HEK293 (cell line): ENCODE results near the gene IL22RA1.

Experiments
- ELK4 ChIP-seq: IDR thresholded peaks from 2 replicates; pipeline ENCODE4 v1.6.1; 2011; ENCODE audit warnings: mild to moderate bottlenecking, low read depth, low read length, borderline replicate concordance
- FEZF1 ChIP-seq: fragments of 450-650 bp; formaldehyde crosslinking; IDR thresholded peaks from 2 replicates; pipeline ENCODE4 v1.5.1; 2016; ENCODE audit warnings: missing biosample characterization, missing genetic modification characterization
- IKZF3 ChIP-seq: fragments of 450-650 bp; IDR thresholded peaks from 2 replicates; pipeline ENCODE4 v1.5.0; 2018; ENCODE audit warnings: missing biosample characterization, mild to moderate bottlenecking, missing genetic modification characterization, moderate library complexity
- INSM2 ChIP-seq: fragments of 450-650 bp; formaldehyde crosslinking; IDR thresholded peaks from 2 replicates; pipeline ENCODE4 v1.5.1; 2016; ENCODE audit warnings: missing biosample characterization, missing genetic modification characterization
- KLF1 ChIP-seq: fragments of 450-650 bp; formaldehyde crosslinking; IDR thresholded peaks from 2 replicates; pipeline ENCODE4 v1.5.1; 2016; ENCODE audit warnings: missing biosample characterization, missing genetic modification characterization
- KLF10 ChIP-seq: fragments of 450-650 bp; IDR thresholded peaks from 2 replicates; pipeline ENCODE4 v1.5.1; 2018; ENCODE audit warnings: missing biosample characterization, mild to moderate bottlenecking, missing genetic modification characterization
- SETDB1 ChIP-seq: IDR thresholded peaks from one replicate; pipeline ENCODE4 v1.6.1; 2017; ENCODE audit warnings: mild to moderate bottlenecking, low read length, moderate library complexity, mixed read lengths; ENCODE audit not compliant: insufficient read length
- SP7 ChIP-seq: fragments of 450-650 bp; formaldehyde crosslinking; IDR thresholded peaks from 2 replicates; pipeline ENCODE4 v1.5.1; 2016; ENCODE audit warnings: missing biosample characterization, missing genetic modification characterization
- TRIM28 ChIP-seq: IDR thresholded peaks from 2 replicates; pipeline ENCODE4 v1.6.1; 2011; ENCODE audit warnings: low read length, control low read depth, borderline replicate concordance
- YY2 ChIP-seq: fragments of 450-650 bp; formaldehyde crosslinking; IDR thresholded peaks from 2 replicates; pipeline ENCODE4 v1.5.1; 2016; ENCODE audit warnings: missing biosample characterization, missing genetic modification characterization
- ZBTB20 ChIP-seq: fragments of 450-650 bp; formaldehyde crosslinking; IDR thresholded peaks from 2 replicates; pipeline ENCODE4 v1.5.1; 2016; ENCODE audit warnings: missing biosample characterization, missing genetic modification characterization
- ZNF146 ChIP-seq: fragments of 450-650 bp; formaldehyde crosslinking; IDR thresholded peaks from 2 replicates; pipeline ENCODE4 v1.5.1; 2016; ENCODE audit warnings: missing biosample characterization, missing genetic modification characterization
- ZNF202 ChIP-seq: fragments of 450-650 bp; formaldehyde crosslinking; IDR thresholded peaks from 2 replicates; pipeline ENCODE4 v1.5.1; 2016; ENCODE audit warnings: missing biosample characterization, missing genetic modification characterization, borderline replicate concordance
- ZNF23 ChIP-seq: fragments of 450-650 bp; formaldehyde crosslinking; IDR thresholded peaks from 2 replicates; pipeline ENCODE4 v1.5.1; 2016; ENCODE audit warnings: missing biosample characterization, missing genetic modification characterization, borderline replicate concordance
- ZNF266 ChIP-seq: fragments of 450-650 bp; formaldehyde crosslinking; IDR thresholded peaks from 2 replicates; pipeline ENCODE4 v1.5.1; 2016; ENCODE audit warnings: missing biosample characterization, missing genetic modification characterization, low read depth
- ZNF311 ChIP-seq: fragments of 450-650 bp; formaldehyde crosslinking; IDR thresholded peaks from 2 replicates; pipeline ENCODE4 v1.5.1; 2017; ENCODE audit warnings: missing biosample characterization, missing genetic modification characterization, borderline replicate concordance
- ZNF398 ChIP-seq: fragments of 450-650 bp; formaldehyde crosslinking; IDR thresholded peaks from 2 replicates; pipeline ENCODE4 v1.5.1; 2017; ENCODE audit warnings: missing biosample characterization, missing genetic modification characterization
- ZNF404 ChIP-seq: fragments of 450-650 bp; formaldehyde crosslinking; IDR thresholded peaks from 2 replicates; pipeline ENCODE4 v1.5.1; 2017; ENCODE audit warnings: missing biosample characterization, missing genetic modification characterization
- ZNF449 ChIP-seq: fragments of 450-650 bp; formaldehyde crosslinking; IDR thresholded peaks from 2 replicates; pipeline ENCODE4 v1.5.1; 2017; ENCODE audit warnings: missing biosample characterization, mild to moderate bottlenecking, missing genetic modification characterization, moderate library complexity
- ZNF501 ChIP-seq: fragments of 450-650 bp; formaldehyde crosslinking; IDR thresholded peaks from 2 replicates; pipeline ENCODE4 v1.5.1; 2016; ENCODE audit warnings: missing biosample characterization, missing genetic modification characterization
- ZNF555 ChIP-seq: fragments of 450-650 bp; formaldehyde crosslinking; conservative IDR thresholded peaks from 2 replicates; pipeline ENCODE4 v1.5.1; 2017; ENCODE audit warnings: missing biosample characterization, mild to moderate bottlenecking, missing genetic modification characterization, inconsistent platforms
- ZNF561 ChIP-seq: fragments of 450-650 bp; IDR thresholded peaks from 2 replicates; pipeline ENCODE4 v1.5.1; 2018; ENCODE audit warnings: missing biosample characterization, missing genetic modification characterization, borderline replicate concordance
- ZNF571 ChIP-seq: fragments of 450-650 bp; formaldehyde crosslinking; IDR thresholded peaks from 2 replicates; pipeline ENCODE4 v1.5.0; 2017; ENCODE audit warnings: missing biosample characterization, missing genetic modification characterization
- ZSCAN5A ChIP-seq: fragments of 450-650 bp; formaldehyde crosslinking; IDR thresholded peaks from 2 replicates; pipeline ENCODE4 v1.5.1; 2016; ENCODE audit warnings: missing biosample characterization, missing genetic modification characterization
- TF ChIP-seq, protein P1 (sequence below): fragments of 450-650 bp; formaldehyde crosslinking; IDR thresholded peaks from 2 replicates; pipeline ENCODE4 v1.5.1; 2016; ENCODE audit warnings: missing biosample characterization, missing genetic modification characterization
- TF ChIP-seq, protein P2 (sequence below): fragments of 450-650 bp; formaldehyde crosslinking; optimal IDR thresholded peaks from 2 replicates; pipeline ENCODE3; 2016; ENCODE audit warnings: missing biosample characterization, mild to moderate bottlenecking, missing genetic modification characterization
- TF ChIP-seq, protein P3 (sequence below): fragments of 450-650 bp; formaldehyde crosslinking; IDR thresholded peaks from 2 replicates; pipeline ENCODE4 v1.5.1; 2016; ENCODE audit warnings: missing biosample characterization, missing genetic modification characterization

IL22RA1 gene

GRCh38 chr1:24186993-24187790 lies 44.3 kb upstream of the IL22RA1 start, which contains the start of gene IFNLR1 (continued):
- TF ChIP-seq ZNF23 (tag by site-specific recombination) (no peak), ZNF561 (tag by site-specific recombination) (0 out of 2 replicates have a peak, but pooled peaks have one; percentile 36), YY2 (tag by site-specific recombination) (no peak), SP7 (tag by site-specific recombination) (peak; percentile 67; the same call in 1 of the 2 replicates), ZBTB20 (tag by site-specific recombination) (peak; percentile 70; the same call in 1 of the 2 replicates), ZNF571 (no peak), ZNF501 (tag by site-specific recombination) (peak; percentile 52), ZNF146 (tag by site-specific recombination) (no peak), ZSCAN5A (tag by site-specific recombination) (no peak), TRIM28 (no peak), ZNF266 (no peak), ZNF555 (tag by site-specific recombination) (no peak), ZNF404 (tag by site-specific recombination) (no peak), ZNF202 (tag by site-specific recombination) (no peak), FEZF1 (tag by site-specific recombination) (peak; percentile 85), SETDB1 (no peak), KLF1 (tag by site-specific recombination) (peak; percentile 45), IKZF3 (tag by site-specific recombination) (no peak), ZNF449 (no peak), INSM2 (tag by site-specific recombination) (no peak), KLF10 (tag by site-specific recombination) (peak; percentile 81), ZNF398 (tag by site-specific recombination) (peak; percentile 92), ZNF311 (tag by site-specific recombination) (no peak), ELK4 (no peak)
- TF ChIP-seq, protein P1, sequence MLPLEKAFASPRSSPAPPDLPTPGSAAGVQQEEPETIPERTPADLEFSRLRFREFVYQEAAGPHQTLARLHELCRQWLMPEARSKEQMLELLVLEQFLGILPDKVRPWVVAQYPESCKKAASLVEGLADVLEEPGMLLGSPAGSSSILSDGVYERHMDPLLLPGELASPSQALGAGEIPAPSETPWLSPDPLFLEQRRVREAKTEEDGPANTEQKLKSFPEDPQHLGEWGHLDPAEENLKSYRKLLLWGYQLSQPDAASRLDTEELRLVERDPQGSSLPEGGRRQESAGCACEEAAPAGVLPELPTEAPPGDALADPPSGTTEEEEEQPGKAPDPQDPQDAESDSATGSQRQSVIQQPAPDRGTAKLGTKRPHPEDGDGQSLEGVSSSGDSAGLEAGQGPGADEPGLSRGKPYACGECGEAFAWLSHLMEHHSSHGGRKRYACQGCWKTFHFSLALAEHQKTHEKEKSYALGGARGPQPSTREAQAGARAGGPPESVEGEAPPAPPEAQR (tag by site-specific recombination), result no peak
- TF ChIP-seq, protein P2, sequence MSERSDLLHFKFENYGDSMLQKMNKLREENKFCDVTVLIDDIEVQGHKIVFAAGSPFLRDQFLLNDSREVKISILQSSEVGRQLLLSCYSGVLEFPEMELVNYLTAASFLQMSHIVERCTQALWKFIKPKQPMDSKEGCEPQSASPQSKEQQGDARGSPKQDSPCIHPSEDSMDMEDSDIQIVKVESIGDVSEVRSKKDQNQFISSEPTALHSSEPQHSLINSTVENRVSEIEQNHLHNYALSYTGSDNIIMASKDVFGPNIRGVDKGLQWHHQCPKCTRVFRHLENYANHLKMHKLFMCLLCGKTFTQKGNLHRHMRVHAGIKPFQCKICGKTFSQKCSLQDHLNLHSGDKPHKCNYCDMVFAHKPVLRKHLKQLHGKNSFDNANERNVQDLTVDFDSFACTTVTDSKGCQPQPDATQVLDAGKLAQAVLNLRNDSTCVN (tag by site-specific recombination), result peak; percentile 86
- TF ChIP-seq, protein P3, sequence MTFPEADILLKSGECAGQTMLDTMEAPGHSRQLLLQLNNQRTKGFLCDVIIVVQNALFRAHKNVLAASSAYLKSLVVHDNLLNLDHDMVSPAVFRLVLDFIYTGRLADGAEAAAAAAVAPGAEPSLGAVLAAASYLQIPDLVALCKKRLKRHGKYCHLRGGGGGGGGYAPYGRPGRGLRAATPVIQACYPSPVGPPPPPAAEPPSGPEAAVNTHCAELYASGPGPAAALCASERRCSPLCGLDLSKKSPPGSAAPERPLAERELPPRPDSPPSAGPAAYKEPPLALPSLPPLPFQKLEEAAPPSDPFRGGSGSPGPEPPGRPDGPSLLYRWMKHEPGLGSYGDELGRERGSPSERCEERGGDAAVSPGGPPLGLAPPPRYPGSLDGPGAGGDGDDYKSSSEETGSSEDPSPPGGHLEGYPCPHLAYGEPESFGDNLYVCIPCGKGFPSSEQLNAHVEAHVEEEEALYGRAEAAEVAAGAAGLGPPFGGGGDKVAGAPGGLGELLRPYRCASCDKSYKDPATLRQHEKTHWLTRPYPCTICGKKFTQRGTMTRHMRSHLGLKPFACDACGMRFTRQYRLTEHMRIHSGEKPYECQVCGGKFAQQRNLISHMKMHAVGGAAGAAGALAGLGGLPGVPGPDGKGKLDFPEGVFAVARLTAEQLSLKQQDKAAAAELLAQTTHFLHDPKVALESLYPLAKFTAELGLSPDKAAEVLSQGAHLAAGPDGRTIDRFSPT (tag by site-specific recombination), result peak; percentile 73
